HepG2 (cell line): ENCODE results near the gene EEFSEC. TPM values are rescaled to one million over a fixed set of nuclear protein-coding genes. Genes with fewer than 3 reads are reported as not detected.

Experiments used
- ATAC-seq: fragments of 200-7000 bp; cut with Tn5 transposase; 3 replicates; pipeline ENCODE4 v1.9.1; 2020; ENCODE audit warnings: mild to moderate bottlenecking, moderate library complexity
- BruUV-seq: library from RNA; stranded (reverse); fragments of 400-500 nt; replicated peaks from 2 replicates; lab custom pipeline; 2021; lab: Mats Ljungman, UMichigan
- CTCF ChIA-PET: fragments of 300-600 bp; formaldehyde crosslinking; extraction: SDS; loops from one replicate; lab custom pipeline; 2021; ENCODE audit warnings: low total read pairs, inconsistent platforms, low intra/inter-chr PET ratio; lab: Yijun Ruan, JAX
- POLR2A ChIA-PET: fragments of 350-600 bp; sonication (Branson Sonifier 250); formaldehyde crosslinking; loops from one replicate; lab custom pipeline; 2020; ENCODE audit warnings: antibody characterized with exemption, inconsistent platforms; lab: Yijun Ruan, JAX
- DNase-seq: peaks from one replicate; pipeline ENCODE4 v3.0.0-alpha.2; 2015; ENCODE audit warnings: low spot score
- FAIRE-seq: peaks from 3 replicates; lab custom pipeline; 2011; peaks lifted over from hg19 to GRCh38; lab: Jason Lieb, UNC
- H2AFZ ChIP-seq: one replicate; pipeline ENCODE4 v1.6.1; 2011; ENCODE audit warnings: low read length, inconsistent platforms
- H3K27ac ChIP-seq: fragments of 300-600 bp; 3 replicates; pipeline ENCODE4 v1.8.0; 2011; ENCODE audit warnings: mixed run types, mild to moderate bottlenecking, mixed read lengths, low read length, inconsistent platforms; ENCODE audit not compliant: insufficient read depth; ENCODE audit errors: extremely low read length
- H3K27me3 ChIP-seq, 2 experiments: fragments of 200-600 bp in 1 of 2; 2 replicates in 1 of 2; 3 replicates in 1 of 2; pipeline versions ENCODE4 v1.6.0 to v1.8.0; 2011; ENCODE audit warnings: low read length in 2 of 2, mild to moderate bottlenecking in 2 of 2, moderate library complexity in 2 of 2, inconsistent platforms in 1 of 2; ENCODE audit not compliant: insufficient read depth in 2 of 2, control insufficient read depth in 1 of 2
- H3K36me3 ChIP-seq, 2 experiments: fragments of 200-600 bp in 1 of 2; replicated peaks in 1 of 2; 2 replicates in 1 of 2; 3 replicates in 1 of 2; pipeline versions ENCODE4 v1.5.1 to v1.8.0; 2011; ENCODE audit warnings: low read length in 2 of 2, inconsistent platforms in 1 of 2; ENCODE audit not compliant: insufficient read depth in 2 of 2, control insufficient read depth in 1 of 2
- H3K4me1 ChIP-seq: 2 replicates; pipeline ENCODE4 v1.5.1; 2012; ENCODE audit warnings: low read length, inconsistent platforms; ENCODE audit not compliant: insufficient read depth
- H3K4me2 ChIP-seq: 2 replicates; pipeline ENCODE4 v1.6.0; 2011; ENCODE audit warnings: low read depth, low read length, inconsistent platforms
- H3K4me3 ChIP-seq, 3 experiments: fragments of 200-600 bp in 1 of 3; sonication (generic), shearing (Covaris generic) in 1 of 3; replicated peaks in 1 of 3; 2 replicates each; pipeline ENCODE4 v1.5.1; 2011 to 2016; ENCODE audit warnings: low read length in 3 of 3, inconsistent platforms in 2 of 3, low read depth in 2 of 3, mild to moderate bottlenecking in 2 of 3, control low read depth in 1 of 3, mixed read lengths in 1 of 3; ENCODE audit not compliant: insufficient read depth in 1 of 3
- H3K79me2 ChIP-seq: one replicate; pipeline ENCODE4 v1.6.1; 2011; ENCODE audit warnings: low read length, inconsistent platforms; ENCODE audit not compliant: insufficient read depth
- H3K9ac ChIP-seq: 2 replicates; pipeline ENCODE4 v1.6.0; 2011; ENCODE audit warnings: mild to moderate bottlenecking, low read depth, low read length, inconsistent platforms; ENCODE audit not compliant: insufficient read depth
- H3K9me3 ChIP-seq: 2 replicates; pipeline ENCODE4 v1.5.1; 2012; ENCODE audit warnings: mild to moderate bottlenecking, low read length
- H4K20me1 ChIP-seq: 2 replicates; pipeline ENCODE4 v1.6.0; 2011; ENCODE audit warnings: inconsistent platforms, mild to moderate bottlenecking, low read length, moderate library complexity; ENCODE audit not compliant: insufficient read depth
- ELF1 ChIP-seq: sonication (generic); formaldehyde crosslinking; IDR thresholded peaks from 2 replicates; pipeline ENCODE4 v1.4.0; 2020; ENCODE audit warnings: missing genetic modification reagents
- FOXA1 ChIP-seq, 2 experiments: fragments of 450-650 bp in 1 of 2; sonication (generic) in 1 of 2; formaldehyde crosslinking in 1 of 2; IDR thresholded peaks; 2 replicates each; pipeline versions ENCODE4 v1.4.0 to v1.6.1; 2016 to 2020; ENCODE audit warnings: missing genetic modification reagents in 1 of 2
- HOXA3 ChIP-seq: sonication (generic); formaldehyde crosslinking; IDR thresholded peaks from 2 replicates; pipeline ENCODE4 v1.5.0; 2020; ENCODE audit warnings: missing genetic modification reagents
- HOXA9 ChIP-seq: sonication (generic); formaldehyde crosslinking; IDR thresholded peaks from 2 replicates; pipeline ENCODE4 v1.8.1; 2022; ENCODE audit warnings: missing genetic modification reagents, mild to moderate bottlenecking, moderate library complexity, borderline replicate concordance
- JDP2 ChIP-seq: sonication (generic); formaldehyde crosslinking; IDR thresholded peaks from 2 replicates; pipeline ENCODE4 v1.8.1; 2022; ENCODE audit warnings: missing genetic modification reagents, borderline replicate concordance
- KAT7 ChIP-seq: IDR thresholded peaks from 2 replicates; pipeline ENCODE4 v1.6.1; 2018; ENCODE audit warnings: borderline replicate concordance, missing compliant biosample characterization
- NFRKB ChIP-seq: fragments of 450-650 bp; IDR thresholded peaks from 2 replicates; pipeline ENCODE4 v1.6.1; 2017
- SRSF1 ChIP-seq: fragments of 200-400 bp; formaldehyde crosslinking; optimal IDR thresholded peaks from 2 replicates; pipeline ENCODE3; 2017; ENCODE audit warnings: mild to moderate bottlenecking, low read depth, low read length, moderate library complexity
- TSC22D2 ChIP-seq: sonication (generic); formaldehyde crosslinking; IDR thresholded peaks from 2 replicates; pipeline ENCODE4 v1.5.1; 2020; ENCODE audit warnings: missing genetic modification reagents, mild to moderate bottlenecking, borderline replicate concordance
- ZNF232 ChIP-seq: sonication (generic); formaldehyde crosslinking; IDR thresholded peaks from 2 replicates; pipeline ENCODE4 v1.4.0; 2020; ENCODE audit warnings: missing genetic modification reagents, borderline replicate concordance
- ZNF260 ChIP-seq: sonication (generic); formaldehyde crosslinking; IDR thresholded peaks from 2 replicates; pipeline ENCODE4 v1.4.0; 2020; ENCODE audit warnings: missing genetic modification reagents, low read depth, mild to moderate bottlenecking, borderline replicate concordance
- ZNF776 ChIP-seq: sonication (generic); formaldehyde crosslinking; IDR thresholded peaks from 2 replicates; pipeline ENCODE4 v1.4.0; 2020; ENCODE audit warnings: mild to moderate bottlenecking, missing genetic modification reagents
- WGBS: methylation state at CpG from one replicate; pipeline ENCODE4 v1.1.6; 2017; ENCODE audit warnings: low lambda C conversion rate; 5-methylcytosine and 5-hydroxymethylcytosine counted together
- in situ Hi-C: cut with HindIII; loops from 2 replicates; pipeline ENCODE4 v1.10.0; 2017; ENCODE audit warnings: low pct_unique_long_range_greater_than_20kb; ENCODE audit not compliant: extremely low pct_ligation_motif_present
- intact Hi-C: fragments of 100-400 bp; cut with micrococcal nuclease; formaldehyde crosslinking; loops from one replicate; pipeline ENCODE4 v1.10.0; 2022; ENCODE audit not compliant: unreplicated experiment
- polyA plus RNA-seq, 8 experiments: library from polyadenylated mRNA; depleted of rRNA in 3 of 8; stranded (reverse) in 7 of 8; unstranded in 1 of 8; fragments of >200 nt; fragmentation: Illumina TruSeq in 4 of 8; extraction: Trizol in 4 of 8; gene quantifications; 2 replicates each; pipeline versions ENCODE4 v1.2.1 to v1.2.3, GENCODE V29; 2011 to 2016; ENCODE audit warnings: low read depth in 4 of 8, missing spikeins in 1 of 8, mixed read lengths in 1 of 8; ENCODE audit not compliant: insufficient read depth in 1 of 8
- total RNA-seq, 5 experiments: library from RNA; depleted of rRNA; stranded (reverse); fragments of >200 nt; fragmentation: Illumina TruSeq; extraction: Trizol; gene quantifications; 2 replicates each; pipeline ENCODE4 v1.2.3, GENCODE V29; 2016; ENCODE audit warnings: low read depth in 1 of 5
- TF ChIP-seq, protein P1 (sequence below): sonication (generic); formaldehyde crosslinking; IDR thresholded peaks from 2 replicates; pipeline ENCODE4 v1.4.0; 2020; ENCODE audit warnings: missing genetic modification reagents, borderline replicate concordance
- TF ChIP-seq, protein P2 (sequence below): sonication (generic); formaldehyde crosslinking; IDR thresholded peaks from 2 replicates; pipeline ENCODE4 v1.9.0; 2021; ENCODE audit warnings: missing genetic modification reagents, mild to moderate bottlenecking, borderline replicate concordance
- TF ChIP-seq, protein P3 (sequence below): sonication (generic); formaldehyde crosslinking; IDR thresholded peaks from 2 replicates; pipeline ENCODE4 v1.5.0; 2020; ENCODE audit warnings: missing genetic modification reagents

EEFSEC gene
- total and polyA plus RNA-seq, 2 of the 13 experiments (the other 11 are each of a cell fraction or from before 2014, with no cell fraction given) = 6.4 to 24.2 TPM

DNA sequence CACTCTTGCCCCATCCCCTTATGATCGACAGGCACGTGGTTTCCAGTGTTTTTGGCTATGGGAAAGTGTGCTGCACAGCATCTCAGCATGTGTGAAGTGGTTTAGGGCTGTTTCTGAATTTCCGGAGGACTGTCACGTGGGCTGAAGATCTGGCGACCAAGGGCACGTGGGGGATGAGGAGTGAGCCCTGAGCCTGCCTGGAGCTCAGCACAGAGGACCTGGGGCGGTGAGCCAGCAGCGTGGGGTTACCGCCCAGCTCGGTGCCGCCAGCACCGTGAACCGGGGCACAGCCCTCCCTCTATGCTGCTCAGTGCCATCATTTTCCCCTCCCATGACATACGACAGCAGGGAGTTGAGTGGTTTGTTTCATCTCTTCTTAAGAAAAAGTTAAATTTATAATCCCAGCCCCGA lies 163.2 kb downstream of the EEFSEC start (continued):
- no peak for TF ChIP-seq JDP2 (CRISPR knock-in tag)
- TF ChIP-seq, protein P1, sequence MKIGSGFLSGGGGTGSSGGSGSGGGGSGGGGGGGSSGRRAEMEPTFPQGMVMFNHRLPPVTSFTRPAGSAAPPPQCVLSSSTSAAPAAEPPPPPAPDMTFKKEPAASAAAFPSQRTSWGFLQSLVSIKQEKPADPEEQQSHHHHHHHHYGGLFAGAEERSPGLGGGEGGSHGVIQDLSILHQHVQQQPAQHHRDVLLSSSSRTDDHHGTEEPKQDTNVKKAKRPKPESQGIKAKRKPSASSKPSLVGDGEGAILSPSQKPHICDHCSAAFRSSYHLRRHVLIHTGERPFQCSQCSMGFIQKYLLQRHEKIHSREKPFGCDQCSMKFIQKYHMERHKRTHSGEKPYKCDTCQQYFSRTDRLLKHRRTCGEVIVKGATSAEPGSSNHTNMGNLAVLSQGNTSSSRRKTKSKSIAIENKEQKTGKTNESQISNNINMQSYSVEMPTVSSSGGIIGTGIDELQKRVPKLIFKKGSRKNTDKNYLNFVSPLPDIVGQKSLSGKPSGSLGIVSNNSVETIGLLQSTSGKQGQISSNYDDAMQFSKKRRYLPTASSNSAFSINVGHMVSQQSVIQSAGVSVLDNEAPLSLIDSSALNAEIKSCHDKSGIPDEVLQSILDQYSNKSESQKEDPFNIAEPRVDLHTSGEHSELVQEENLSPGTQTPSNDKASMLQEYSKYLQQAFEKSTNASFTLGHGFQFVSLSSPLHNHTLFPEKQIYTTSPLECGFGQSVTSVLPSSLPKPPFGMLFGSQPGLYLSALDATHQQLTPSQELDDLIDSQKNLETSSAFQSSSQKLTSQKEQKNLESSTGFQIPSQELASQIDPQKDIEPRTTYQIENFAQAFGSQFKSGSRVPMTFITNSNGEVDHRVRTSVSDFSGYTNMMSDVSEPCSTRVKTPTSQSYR (CRISPR knock-in tag) = no peak

DNA sequence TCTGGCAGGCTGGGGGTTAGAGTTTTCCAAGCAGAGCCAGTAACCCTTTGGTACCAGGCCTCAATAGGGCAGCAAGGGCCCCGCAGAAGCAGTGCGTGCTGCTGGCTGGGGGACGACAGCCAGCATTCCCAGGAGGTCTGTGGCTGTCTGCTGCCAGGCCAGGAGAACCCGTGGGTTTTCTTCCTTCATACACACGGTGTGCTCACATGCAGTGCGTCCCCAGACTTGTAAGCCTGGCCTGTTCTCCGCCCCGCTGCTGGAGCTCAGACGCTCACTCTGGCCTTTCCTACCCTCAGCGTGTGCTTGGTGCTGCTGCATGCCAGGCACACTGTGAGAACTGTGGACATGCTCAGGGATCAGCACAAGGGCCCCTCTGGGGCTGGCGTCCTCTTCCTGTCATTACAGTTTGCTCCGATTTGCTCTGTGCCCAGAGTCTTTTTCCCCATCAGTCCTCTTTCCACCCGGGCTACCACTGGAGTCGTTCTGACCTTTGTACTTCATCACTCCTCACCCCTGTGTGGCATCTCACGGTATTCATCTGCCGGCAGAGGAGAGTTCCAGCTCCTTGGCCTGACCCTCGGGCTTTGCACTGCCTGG lies 163.9 kb downstream of the EEFSEC start:
- Histone ChIP-seq H3K36me3 (peaks cover 7 to 20% of the 10 kb centered on the region in 2 experiments; a peak in 3 of 5 replicates), H3K9me3 (no peaks in the 10 kb centered on the region), H3K79me2 (no peaks in the 10 kb centered on the region), H3K4me1 (peaks cover 8% of the 10 kb centered on the region), H2AFZ (no peak overlapping the region), H3K4me3 (no peak overlapping the region), H3K9ac (no peak overlapping the region), H3K27me3 (no peaks in the 10 kb centered on the region), H4K20me1 (peaks cover 5% of the 10 kb centered on the region; the same call in 1 of the 2 replicates), H3K4me2 (no peak overlapping the region), H3K27ac (no peak overlapping the region)
- in situ Hi-C loops (no loop called here), intact Hi-C loops (no loop called here)
- CTCF ChIA-PET = no interaction called here
- 80% methylated on average over 15 of the region's 17 CpGs for WGBS
- TF ChIP-seq ZNF232 (CRISPR knock-in tag) = no peak
- TF ChIP-seq, protein P2, sequence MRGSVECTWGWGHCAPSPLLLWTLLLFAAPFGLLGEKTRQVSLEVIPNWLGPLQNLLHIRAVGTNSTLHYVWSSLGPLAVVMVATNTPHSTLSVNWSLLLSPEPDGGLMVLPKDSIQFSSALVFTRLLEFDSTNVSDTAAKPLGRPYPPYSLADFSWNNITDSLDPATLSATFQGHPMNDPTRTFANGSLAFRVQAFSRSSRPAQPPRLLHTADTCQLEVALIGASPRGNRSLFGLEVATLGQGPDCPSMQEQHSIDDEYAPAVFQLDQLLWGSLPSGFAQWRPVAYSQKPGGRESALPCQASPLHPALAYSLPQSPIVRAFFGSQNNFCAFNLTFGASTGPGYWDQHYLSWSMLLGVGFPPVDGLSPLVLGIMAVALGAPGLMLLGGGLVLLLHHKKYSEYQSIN (CRISPR knock-in tag) = no peak
- TF ChIP-seq FOXA1 (IDR thresholded peaks at IDR 0.05) = no peak
- no peak for TF ChIP-seq FOXA1 (CRISPR knock-in tag; IDR thresholded peaks at IDR 0.05)
- TF ChIP-seq, protein P3, sequence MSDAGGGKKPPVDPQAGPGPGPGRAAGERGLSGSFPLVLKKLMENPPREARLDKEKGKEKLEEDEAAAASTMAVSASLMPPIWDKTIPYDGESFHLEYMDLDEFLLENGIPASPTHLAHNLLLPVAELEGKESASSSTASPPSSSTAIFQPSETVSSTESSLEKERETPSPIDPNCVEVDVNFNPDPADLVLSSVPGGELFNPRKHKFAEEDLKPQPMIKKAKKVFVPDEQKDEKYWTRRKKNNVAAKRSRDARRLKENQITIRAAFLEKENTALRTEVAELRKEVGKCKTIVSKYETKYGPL = no peak
- no peak for TF ChIP-seq KAT7 (CRISPR knock-in tag)
- TF ChIP-seq HOXA3 (CRISPR knock-in tag) = no peak
- TF ChIP-seq HOXA9 (CRISPR knock-in tag) = no peak
- no peak for TF ChIP-seq ZNF776 (CRISPR knock-in tag)
- TF ChIP-seq TSC22D2 (CRISPR knock-in tag) = no peak
- TF ChIP-seq ZNF260 (CRISPR knock-in tag) = no peak
- TF ChIP-seq NFRKB = no peak
- TF ChIP-seq ELF1 (CRISPR knock-in tag) = no peak
- no peak for TF ChIP-seq SRSF1
- BruUV-seq = no TSS peak
- POLR2A ChIA-PET = no interaction called here
- DNase-seq (no peak), FAIRE-seq (no peak), ATAC-seq (no peak; the same call in 1 of the 3 replicates)
